GM21381 (cell line): ENCODE results near the gene OR6N2.

Experiments used
- ATAC-seq: cut with Tn5 transposase; IDR thresholded peaks from one replicate; pipeline ENCODE4 v1.9.1; 2021; ENCODE audit warnings: mild to moderate bottlenecking, moderate library complexity; ENCODE audit not compliant: unreplicated experiment

The OR6N2 gene, protein sequence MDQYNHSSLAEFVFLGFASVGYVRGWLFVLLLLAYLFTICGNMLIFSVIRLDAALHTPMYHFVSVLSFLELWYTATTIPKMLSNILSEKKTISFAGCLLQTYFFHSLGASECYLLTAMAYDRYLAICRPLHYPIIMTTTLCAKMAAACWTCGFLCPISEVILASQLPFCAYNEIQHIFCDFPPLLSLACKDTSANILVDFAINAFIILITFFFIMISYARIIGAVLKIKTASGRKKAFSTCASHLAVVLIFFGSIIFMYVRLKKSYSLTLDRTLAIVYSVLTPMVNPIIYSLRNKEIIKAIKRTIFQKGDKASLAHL

DNA sequence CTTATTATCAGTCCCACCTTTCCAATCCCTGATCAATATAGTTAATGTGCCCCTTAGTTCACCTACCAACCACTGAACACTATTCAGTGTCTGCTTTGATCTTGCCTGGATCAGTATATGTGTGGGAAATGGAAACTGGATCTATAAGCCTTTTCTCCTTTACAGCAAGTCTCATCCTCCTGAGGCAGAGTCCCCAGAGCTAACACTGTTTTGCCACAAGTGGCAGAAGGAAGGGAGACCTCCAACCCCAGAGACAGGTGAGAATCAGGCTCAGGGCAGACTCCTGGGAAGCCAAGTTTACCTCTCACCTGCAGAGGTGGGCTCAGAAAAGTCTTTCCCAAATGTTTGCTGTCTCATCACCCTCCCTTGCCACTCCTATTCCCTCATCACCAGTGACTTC lies at the start of gene OR6N2:
TSS of gene OR6N2 (minus strand) at position 101 of the 400 bp plus-strand sequence. CDS start 3,569 bp downstream, outside the sequence.
- ATAC-seq, result no peak

DNA sequence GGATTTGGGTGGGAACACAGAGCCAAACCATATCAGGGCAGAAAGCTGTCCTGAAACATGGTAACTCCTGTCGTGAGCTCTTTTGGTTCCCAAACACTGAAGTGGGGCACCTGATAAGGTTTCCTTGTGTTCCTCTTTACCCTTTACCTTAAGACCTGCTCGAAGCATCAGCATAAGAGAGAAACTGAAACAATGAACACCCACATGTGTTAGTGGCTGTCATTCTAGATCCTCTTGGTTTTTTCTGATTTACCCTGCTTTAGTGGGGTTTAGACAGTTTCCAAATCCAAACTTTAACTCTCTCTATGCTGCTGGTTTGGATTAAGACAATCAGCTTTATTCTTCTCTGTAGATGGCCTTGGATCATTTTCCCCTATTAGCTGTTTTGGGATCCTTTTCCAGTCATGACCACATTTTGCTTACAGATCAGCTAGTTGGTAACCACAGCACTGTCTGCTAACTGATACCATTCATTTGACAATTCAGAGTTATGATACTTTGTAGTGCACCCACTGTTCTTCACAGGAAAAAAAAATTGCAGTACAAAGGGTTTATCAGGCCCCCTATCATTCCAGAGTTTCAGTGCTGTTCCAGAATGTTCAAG lies 49.2 kb upstream of the OR6N2 start:
- peak; percentile 63 for ATAC-seq

DNA sequence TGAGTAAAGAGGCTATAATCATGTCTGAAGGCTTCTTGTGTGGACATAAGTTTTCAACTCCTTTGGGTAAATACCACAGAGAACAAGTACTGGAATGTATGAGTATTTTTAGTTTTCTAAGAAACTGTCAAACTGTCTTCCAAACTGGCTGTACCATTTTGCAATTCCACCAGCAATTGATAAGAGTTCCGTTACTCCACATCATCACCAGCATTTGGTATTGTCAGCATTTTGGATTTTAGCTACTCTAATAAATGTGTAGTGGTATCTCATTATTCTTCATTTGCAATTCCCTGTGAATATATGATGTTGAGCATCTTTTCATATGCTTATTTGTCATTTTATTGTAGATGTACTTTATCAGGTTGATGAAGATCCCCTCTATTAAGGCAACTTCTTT lies 40.7 kb upstream of the OR6N2 start:
- no peak for ATAC-seq

DNA sequence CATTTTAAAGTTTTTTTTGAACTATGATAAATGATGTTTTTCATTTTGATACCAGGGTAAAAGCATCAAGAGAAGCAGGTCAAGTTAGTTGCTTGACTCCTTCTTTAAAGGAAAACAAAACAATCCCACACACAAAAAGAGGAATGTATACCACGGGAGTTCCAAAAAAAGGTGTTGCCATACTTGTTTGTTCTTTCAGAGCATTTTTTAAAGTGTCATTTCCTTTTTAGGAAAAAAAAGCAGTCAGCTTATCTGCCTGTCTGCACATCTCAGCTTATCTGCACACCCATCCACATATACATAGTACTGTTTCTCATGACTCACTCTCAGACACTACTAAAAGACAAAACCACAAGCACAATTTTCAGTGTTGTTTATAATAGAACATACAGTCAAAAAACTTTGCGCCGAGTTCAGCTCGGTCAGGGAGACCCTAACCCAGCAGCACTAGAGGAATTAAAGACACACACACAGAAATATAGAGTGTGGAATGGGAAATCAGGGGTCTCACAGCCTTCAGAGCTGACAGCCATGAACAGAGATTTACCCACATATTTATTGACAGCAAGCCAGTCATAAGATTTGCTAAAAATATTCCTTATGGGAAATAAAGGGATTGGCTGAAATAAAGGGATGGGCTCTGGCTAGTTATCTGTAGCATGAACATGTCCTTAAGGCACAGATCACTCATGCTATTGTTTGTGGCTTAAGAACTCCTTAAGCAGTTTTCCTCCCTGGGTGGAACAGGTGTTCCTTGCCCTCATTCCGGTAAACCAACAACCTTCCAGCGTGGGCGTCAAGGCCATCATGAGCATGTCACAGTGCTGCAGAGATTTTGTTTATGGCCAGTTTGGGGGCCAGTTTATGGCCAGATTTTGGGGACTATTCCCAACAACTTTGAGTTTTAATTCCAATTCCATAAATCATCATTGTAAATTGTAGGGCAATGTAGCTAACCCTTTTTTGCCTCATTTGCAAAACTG lies 38.7 kb upstream of the OR6N2 start:
- ATAC-seq, result peak; percentile 74

DNA sequence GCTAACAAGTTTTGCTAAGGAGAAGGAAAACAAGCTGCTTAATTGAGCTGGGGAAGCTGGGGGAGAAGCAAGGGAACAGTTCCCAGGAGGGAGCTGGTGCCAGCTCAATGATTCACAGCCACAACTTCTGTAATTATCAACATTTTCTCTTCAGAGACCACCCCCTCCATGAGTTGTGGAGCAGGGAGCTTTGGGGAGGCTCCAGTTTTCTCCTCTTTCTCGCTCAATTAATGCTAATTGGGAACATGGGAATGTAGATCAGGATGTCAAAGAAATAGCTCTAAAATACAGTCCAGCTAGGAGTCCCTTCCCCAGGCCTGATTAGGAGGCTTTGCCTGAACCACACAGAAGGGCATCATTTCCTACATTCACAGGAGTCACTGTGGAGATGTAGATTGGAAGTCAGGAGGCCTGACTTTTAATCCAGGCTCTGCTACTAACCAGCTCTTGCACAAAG lies 38.0 kb upstream of the OR6N2 start:
- ATAC-seq, result peak; percentile 13

DNA sequence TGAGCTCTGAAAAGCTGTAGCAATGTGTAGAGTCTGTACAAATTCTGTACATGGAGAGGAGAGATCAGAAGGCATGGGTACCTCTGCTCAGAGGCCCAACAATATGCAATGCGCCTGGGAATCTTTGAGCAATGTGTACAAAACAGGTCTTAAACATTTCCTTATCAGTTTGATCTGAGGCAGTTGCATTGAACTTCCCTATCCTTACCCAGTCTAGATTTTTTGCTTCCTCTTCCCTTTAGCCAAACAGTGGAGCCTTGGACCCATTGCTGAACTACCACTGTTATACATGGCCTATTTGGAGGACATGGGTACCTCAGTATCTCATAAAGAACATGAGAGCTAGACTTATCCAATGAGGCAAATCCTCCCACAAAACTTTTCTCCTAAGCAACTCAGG lies 37.6 kb upstream of the OR6N2 start:
- ATAC-seq, result no peak

DNA sequence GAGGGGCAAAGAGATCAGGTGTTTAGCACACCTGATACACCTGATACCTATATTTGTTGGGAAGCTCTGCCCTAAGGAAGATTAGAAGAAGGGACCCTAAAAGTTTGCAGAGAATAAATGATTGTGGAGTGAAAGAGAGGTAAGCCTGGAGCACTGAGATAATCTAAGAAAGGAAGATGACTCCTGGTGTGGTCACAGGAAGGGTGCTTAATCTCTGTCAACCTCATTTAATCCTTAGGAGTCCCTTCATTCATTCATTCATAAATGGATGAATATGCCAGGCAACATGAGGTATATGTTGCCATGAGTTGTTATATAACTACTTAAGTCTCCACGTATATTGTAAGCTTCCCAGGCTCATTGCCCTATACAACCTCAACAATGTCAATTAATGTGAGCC lies 34.0 kb upstream of the OR6N2 start:
- ATAC-seq, result no peak

DNA sequence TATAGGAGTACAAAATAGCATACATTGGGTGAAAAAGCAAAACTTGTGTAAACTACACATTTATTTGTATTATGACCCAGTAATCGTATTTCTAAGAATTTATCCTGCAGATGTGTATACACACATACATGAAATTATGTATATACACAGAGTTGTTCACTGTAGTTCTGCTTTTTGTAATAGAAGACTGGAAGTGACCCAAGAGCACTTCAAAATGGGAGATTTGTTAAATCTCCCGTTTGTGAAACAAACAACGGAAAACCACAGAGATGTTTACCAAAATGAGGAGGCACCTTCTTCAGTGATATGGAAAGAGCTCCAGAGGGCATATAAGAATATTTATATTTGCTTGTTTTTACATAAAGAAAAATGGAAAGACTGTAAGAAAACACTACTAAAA lies 32.2 kb upstream of the OR6N2 start:
- ATAC-seq, result no peak

DNA sequence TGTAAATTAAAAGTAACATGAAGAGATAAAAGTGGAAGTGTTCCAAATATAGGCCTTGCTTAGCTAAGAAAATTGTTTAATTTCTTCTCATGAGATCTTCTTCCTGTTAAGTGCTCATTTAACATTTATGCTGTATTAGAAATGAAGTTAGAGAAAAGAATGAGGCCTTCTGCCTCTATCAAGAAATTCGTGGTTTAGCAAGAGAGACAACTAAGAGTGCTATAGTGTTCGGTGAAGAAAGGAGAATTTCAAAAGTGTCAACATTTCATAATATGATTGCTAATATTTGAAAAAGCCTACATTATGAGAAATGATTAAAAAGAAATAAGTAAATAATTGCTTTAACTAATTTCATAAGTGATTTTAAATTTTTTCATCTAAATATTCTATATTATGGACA lies 31.3 kb upstream of the OR6N2 start:
- no peak for ATAC-seq

DNA sequence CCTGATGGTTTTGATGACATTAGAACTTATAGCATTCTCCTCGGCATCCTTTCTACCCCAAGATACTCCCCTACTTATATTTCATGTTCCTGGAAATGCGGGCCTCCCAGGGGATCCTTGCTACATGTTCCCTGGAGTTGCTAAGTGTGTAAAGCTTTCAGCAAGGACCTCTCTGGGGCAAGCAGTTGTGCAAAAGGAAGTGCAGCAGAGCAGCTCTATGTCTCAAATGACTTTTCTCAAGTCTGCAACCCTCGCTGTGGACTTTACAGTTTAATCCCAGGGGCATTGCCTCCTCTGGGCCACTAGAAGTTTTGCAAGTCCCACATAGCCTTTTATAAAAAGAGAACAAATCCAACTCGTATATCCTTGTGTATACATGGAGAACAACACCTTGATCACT lies 29.3 kb upstream of the OR6N2 start:
- no peak for ATAC-seq

DNA sequence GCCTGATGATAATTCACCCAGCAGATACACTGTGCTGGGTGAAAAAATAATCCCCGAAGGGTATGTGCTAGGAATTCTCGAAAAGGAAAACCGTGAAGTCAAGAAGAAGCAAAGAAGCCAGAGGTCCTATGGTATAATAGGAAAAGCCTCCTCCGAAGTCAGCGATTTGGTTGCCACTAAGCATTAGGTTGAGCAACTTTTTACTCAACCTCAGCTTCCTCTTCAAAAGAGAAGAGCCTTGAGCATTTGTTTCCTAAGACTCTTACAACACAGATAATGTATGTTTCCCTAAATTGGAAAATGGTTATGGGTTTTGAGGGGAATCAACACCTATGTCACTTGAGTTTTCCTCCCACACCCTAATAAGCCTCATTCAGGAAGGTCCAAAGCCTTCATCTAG lies 28.9 kb upstream of the OR6N2 start:
- ATAC-seq, result no peak

DNA sequence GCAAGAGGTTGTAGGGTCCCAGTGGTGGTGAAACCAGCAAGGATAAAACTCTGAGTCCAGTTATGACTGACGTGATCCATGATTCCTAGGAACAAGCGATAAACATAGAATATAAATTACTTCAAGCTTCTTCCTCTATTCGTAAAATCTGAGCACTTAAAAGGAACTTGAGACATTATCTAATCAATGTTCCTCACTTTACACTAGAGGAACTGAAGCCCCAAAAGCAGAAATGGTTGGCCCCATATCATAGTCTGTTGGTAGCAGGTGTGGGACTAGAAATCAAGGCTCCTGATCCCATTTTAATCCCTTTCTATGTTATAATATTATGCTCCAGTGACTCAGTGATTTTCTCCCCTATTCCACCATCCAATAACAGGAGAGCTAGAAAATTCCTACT lies 28.3 kb upstream of the OR6N2 start:
- ATAC-seq, result no peak

DNA sequence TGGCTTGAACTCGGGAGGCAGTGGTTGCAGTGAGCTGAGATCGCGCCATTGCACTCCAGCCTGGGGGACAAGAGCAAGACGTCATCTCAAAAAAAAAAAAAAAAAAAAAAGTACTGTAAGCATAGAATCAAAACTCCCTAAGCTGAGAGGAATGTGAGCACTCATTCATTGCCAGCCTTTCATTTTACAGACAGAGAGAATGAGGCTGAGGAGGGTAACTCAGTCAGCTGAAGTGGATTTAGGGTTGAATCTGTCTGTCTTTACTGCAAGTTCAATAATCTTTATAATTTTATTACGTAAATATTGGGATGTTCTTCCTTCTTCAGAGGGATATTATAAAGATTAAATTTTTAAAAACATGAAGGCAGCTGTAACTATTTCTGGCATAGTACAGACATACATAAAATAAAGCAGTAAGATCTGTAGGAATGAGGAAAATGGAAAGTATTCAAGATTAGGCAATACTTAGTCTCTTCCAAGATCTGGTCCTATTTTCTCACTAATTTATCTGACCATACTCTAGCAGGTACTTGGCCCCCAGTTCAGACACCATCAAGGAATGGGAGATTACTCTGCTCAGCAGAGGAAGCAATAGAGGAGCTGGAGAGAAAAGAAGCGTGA lies 26.0 kb upstream of the OR6N2 start:
- ATAC-seq, result no peak

DNA sequence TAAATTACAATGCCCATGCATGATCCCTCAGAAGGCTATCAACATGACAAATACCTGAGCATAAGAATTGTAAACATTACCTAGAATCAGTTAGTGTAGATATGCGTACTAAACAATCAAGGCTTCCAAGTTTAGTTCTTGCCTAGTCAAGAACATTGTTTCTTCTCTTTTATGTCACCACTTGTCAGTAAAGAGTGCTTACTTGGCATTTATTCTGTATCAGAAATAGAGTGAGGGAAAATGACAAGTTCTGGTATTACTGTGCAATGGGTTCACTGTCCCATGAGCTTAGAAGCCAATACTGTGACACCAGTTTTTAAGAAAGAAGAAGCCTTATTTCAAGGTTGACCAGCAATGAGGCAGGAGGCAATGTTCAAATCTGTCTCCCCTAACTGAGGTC lies 22.7 kb upstream of the OR6N2 start:
- ATAC-seq, result no peak

DNA sequence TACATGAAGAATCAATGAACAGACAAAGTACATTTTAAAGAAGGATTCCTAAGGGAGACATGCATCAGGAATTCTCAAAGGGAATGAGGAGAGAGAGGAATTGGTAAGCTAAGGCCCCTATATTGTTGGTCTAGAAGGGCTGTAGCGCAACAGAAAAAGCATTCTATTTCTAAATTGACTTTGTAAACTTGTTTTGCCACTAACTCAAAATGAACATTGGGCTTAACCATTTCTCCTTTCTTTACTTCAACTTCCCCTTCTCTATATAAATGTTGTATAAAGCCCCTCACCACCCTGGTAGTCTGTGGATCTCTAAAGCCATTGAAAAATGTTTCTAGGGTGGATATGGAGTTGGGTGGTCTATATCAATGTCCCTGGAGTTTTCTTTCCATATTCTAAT lies 20.4 kb upstream of the OR6N2 start:
- ATAC-seq, result no peak

DNA sequence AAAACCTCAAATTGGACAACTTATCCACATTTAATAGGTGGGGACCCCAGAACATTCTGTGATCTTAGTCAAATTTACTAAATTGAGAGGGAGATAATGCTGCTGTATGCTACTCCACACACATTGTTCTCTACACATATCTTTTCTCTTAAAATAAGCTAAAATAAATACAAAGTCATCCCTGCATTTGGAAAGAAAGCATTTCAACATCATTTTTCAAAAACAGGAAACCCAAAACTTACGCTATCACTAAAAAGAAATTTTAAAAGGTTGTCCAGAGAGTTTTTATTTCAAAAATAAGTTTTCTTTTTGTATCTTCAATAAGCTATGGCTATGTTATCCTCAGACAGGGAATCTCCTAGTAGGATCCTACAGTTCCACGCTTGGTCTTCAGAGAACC lies 19.5 kb upstream of the OR6N2 start:
- ATAC-seq, result no peak

DNA sequence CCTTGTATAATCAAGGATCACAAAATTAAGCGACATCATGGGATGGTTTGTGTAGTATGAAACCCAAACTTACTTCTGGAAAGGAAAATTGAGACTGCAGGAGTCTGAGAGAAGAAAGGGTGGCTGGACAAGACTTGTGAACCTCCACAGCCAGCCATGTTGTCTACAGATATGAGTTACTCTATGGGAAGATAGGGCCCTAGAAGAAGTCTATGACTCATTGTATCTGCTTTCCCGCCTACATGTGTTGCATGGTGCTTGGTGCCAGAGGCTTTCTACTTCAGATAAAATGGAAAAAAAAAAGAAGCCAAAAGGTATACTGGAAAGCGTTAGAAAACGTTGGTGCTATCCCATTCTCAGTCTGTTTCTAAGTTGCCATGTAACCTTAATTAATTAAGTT lies 18.7 kb upstream of the OR6N2 start:
- ATAC-seq, result no peak

DNA sequence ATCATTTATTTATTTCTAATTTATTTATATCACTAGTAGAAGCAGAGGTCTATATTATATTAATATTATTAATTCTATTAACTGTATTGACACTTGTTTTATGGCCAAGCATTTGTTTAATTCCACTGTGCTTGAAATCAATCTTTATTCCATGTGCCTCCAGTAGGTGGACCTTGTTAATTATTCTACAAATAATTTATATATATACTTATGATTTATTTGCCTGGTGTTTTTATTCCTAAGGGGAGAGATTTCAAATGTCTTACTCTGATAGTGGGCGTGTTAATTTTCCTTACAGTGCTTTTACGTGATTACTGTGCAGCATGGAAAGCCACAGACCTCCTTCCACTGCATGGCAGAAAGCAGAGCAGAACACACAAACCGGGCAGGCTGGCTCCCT lies 17.5 kb upstream of the OR6N2 start:
- ATAC-seq, result no peak

DNA sequence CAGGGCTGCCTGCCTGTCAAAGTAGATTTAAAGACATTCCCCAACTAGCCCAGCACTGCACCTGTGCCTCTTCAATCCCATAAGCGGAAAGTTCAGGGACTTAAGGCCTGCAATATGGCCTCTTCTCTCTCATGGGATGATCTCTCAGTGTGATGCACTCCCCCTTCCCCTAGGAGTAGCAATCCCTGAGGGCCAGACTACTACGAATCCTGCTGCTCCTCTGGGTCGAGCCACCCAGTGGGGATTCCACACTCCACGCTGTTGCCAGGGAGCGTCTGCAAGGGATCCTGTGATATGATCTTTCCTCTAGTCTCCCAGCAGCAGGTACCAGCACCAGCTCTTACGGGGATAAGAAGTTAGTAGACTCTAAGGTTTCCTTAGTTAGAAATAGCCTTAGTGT lies 13.2 kb upstream of the OR6N2 start:
- no peak for ATAC-seq

DNA sequence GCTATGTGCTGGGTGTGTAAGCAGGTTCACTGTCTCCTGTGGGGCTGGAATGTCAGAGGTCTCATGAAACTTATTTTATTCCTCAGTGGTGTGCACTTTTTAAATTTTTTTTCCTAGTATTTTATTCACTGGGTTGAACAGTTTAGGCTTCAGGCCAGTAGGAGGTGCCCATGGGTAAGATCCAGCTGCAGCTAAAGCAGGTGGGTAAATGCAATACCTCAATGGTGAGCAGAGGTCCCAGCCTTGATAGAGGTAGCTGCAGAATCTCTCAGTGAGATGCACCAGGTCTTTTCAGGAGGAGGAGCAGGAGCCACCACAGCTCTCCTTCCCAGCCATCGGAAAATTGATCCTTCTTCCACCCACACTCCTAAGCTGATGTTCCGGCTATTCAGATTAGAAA lies 12.6 kb upstream of the OR6N2 start:
- ATAC-seq, result no peak
